Medulla oblongata (tissue), 1 donor: ENCODE data around the gene TPTE2.
A peak's percentile ranks its signal among the peaks of the same experiment; 100 is the strongest.
"Not testable (repeated sequence)": the region's sequence is repeated elsewhere in the genome, so short reads cannot be mapped to it uniquely, and the experiment has no call there.

Experiments
- DNase-seq: peaks from one replicate; pipeline ENCODE4 v3.0.0-alpha.2; 2015; ENCODE audit errors: extremely low spot score

TPTE2 gene

GRCh38 chr13:19567820-19568534, 6.6 kb upstream of the TPTE2 start:
- no peak for DNase-seq

GRCh38 chr13:19561585-19561984, 253 bp upstream of the TPTE2 start:
- DNase-seq: no peak

- not testable (repeated sequence) for DNase-seq
Observed at GRCh38 chr13:19560672-19561071, 660 bp downstream of the TPTE2 start.

GRCh38 chr13:19559739-19560138, 1.6 kb downstream of the TPTE2 start:
- not testable (repeated sequence) for DNase-seq

GRCh38 chr13:19557287-19557686, 4.0 kb downstream of the TPTE2 start:
- not testable (repeated sequence) for DNase-seq

GRCh38 chr13:19549245-19549644, 12.1 kb downstream of the TPTE2 start:
- DNase-seq: not testable (repeated sequence)

GRCh38 chr13:19525634-19526033, 35.7 kb downstream of the TPTE2 start:
- DNase-seq: not testable (repeated sequence)

GRCh38 chr13:19519049-19519448, 42.3 kb downstream of the TPTE2 start:
- DNase-seq: no peak

GRCh38 chr13:19507623-19508022, 53.7 kb downstream of the TPTE2 start:
- DNase-seq: not testable (repeated sequence)

GRCh38 chr13:19460126-19460525, 101.2 kb downstream of the TPTE2 start:
- not testable (repeated sequence) for DNase-seq

GRCh38 chr13:19439056-19439686, 122.2 kb downstream of the TPTE2 start:
- peak; percentile 19 for DNase-seq

- DNase-seq: not testable (repeated sequence)
Observed at GRCh38 chr13:19437780-19438179, 123.6 kb downstream of the TPTE2 start.

- DNase-seq: not testable (repeated sequence)
Observed at GRCh38 chr13:19422236-19422635, 139.1 kb downstream of the TPTE2 start.

GRCh38 chr13:19412494-19412893, 148.8 kb downstream of the TPTE2 start:
- DNase-seq: not testable (repeated sequence)

- DNase-seq: not testable (repeated sequence)
Observed at GRCh38 chr13:19382746-19383511, 178.4 kb downstream of the TPTE2 start.

- DNase-seq: no peak
Observed at GRCh38 chr13:19382111-19382510, 179.2 kb downstream of the TPTE2 start.
